ENCODE measurements around the gene RIBC1. TPM values are rescaled to one million over a fixed set of nuclear protein-coding genes. Genes with fewer than 3 reads are reported as not detected.

The RIBC1 gene
- polyA plus RNA-seq, 1 of the 3 experiments (the other 2 are of a cell fraction) = 0.33 TPM

- POLR2A ChIA-PET = no interaction called here
- Histone ChIP-seq H3K9me3 (no peaks in the 10 kb centered on the region), H3K27ac (ENCODE audit: low read depth in 2 of 2, low read length in 1 of 2) (no peak overlapping the region), H3K4me3 (ENCODE audit: low read depth in 2 of 2, low read length in 1 of 2) (no peak overlapping the region), H3F3A (replicated peaks; ENCODE audit: insufficient read depth) (peaks cover 5% of the 10 kb centered on the region), H3K9me2 (no peaks in the 10 kb centered on the region), H3K4me2 (no peak overlapping the region), H3K27me3 (ENCODE audit: insufficient read depth) (no peaks in the 10 kb centered on the region), H3K9ac (no peak overlapping the region), H2AFZ (ENCODE audit: low read depth) (no peak overlapping the region), H3K79me2 (ENCODE audit: insufficient read depth) (no peaks in the 10 kb centered on the region), H3K36me3 (replicated peaks in 1 of 2; ENCODE audit: control insufficient read depth in 1 of 2, insufficient read depth in 2 of 2, low read length in 1 of 2) (peaks cover 18 to 54% of the 10 kb centered on the region in 2 experiments), H4K20me1 (ENCODE audit: insufficient read depth) (no peaks in the 10 kb centered on the region), H3K4me1 (ENCODE audit: control insufficient read depth in 1 of 2, insufficient read depth in 2 of 2, low read depth in 1 of 2, low read length in 1 of 2) (no peaks in the 10 kb centered on the region)
- DNase-seq = no peak
- CTCF ChIA-PET = interaction anchor here (0.6 kb wide), 1 partner anchor 68 kb away, joined by 3 read pairs; no protein-coding TSS in a partner anchor
- TF ChIP-seq USF1 (IDR thresholded peaks at IDR 0.05; ENCODE audit: borderline replicate concordance, low read depth) (no peak), SMC3 (IDR thresholded peaks at IDR 0.05; ENCODE audit: low read depth, low read length) (no peak), JUND (IDR thresholded peaks at IDR 0.05) (no peak), FOXM1 (IDR thresholded peaks at IDR 0.05; ENCODE audit: low read depth) (no peak), REST (IDR thresholded peaks at IDR 0.05; ENCODE audit: low read depth, low read length) (no peak), NFIC (IDR thresholded peaks at IDR 0.05; ENCODE audit: borderline replicate concordance) (no peak), RAD21 (IDR thresholded peaks at IDR 0.05; ENCODE audit: low read length) (no peak), CTCF (IDR thresholded peaks at IDR 0.05) (no peak)
- 92% methylated on average over 2 of the region's 2 CpGs for WGBS (ENCODE audit: low lambda C conversion rate)
Measured at GRCh38 chrX:53377464-53377863, 45.2 kb upstream of the RIBC1 start.

GRCh38 chrX:53379008-53379710, 43.5 kb upstream of the RIBC1 start:
- no peak overlapping the region for H2AFZ ChIP-seq (ENCODE audit: low read depth)
- no peaks in the 10 kb centered on the region for H3K9me3 ChIP-seq
- no peak overlapping the region for H3K9ac ChIP-seq
- ChIA-PET POLR2A (no interaction called here), CTCF (interaction anchor here (1.0 to 1.7 kb wide), 6 partner anchors 10 to 68 kb away, joined by 3 to 6 read pairs (median 3); no protein-coding TSS in a partner anchor)
- DNase-seq = no peak
- H3K4me2 ChIP-seq = no peak overlapping the region
- no peak overlapping the region for H3K27ac ChIP-seq (ENCODE audit: low read depth in 2 of 2, low read length in 1 of 2)
- H3F3A ChIP-seq (replicated peaks; ENCODE audit: insufficient read depth) = peaks cover 3% of the 10 kb centered on the region
- no peaks in the 10 kb centered on the region for H3K9me2 ChIP-seq
- H3K79me2 ChIP-seq (ENCODE audit: insufficient read depth) = no peaks in the 10 kb centered on the region
- H3K4me1 ChIP-seq (ENCODE audit: control insufficient read depth in 1 of 2, insufficient read depth in 2 of 2, low read depth in 1 of 2, low read length in 1 of 2) = peaks cover 0 to 4% of the 10 kb centered on the region in 2 experiments; a peak in 1 of 4 replicates
- H4K20me1 ChIP-seq (ENCODE audit: insufficient read depth) = no peaks in the 10 kb centered on the region
- no peaks in the 10 kb centered on the region for H3K27me3 ChIP-seq (ENCODE audit: insufficient read depth)
- H3K4me3 ChIP-seq (ENCODE audit: low read depth in 2 of 2, low read length in 1 of 2) = no peak overlapping the region
- H3K36me3 ChIP-seq (replicated peaks in 1 of 2; ENCODE audit: control insufficient read depth in 1 of 2, insufficient read depth in 2 of 2, low read length in 1 of 2) = peaks cover 18 to 67% of the 10 kb centered on the region in 2 experiments
- 100% methylated on average over 1 of the region's 3 CpGs for WGBS (ENCODE audit: low lambda C conversion rate)
- TF ChIP-seq RAD21 (IDR thresholded peaks at IDR 0.05; ENCODE audit: low read length) (no peak), EP300 (IDR thresholded peaks at IDR 0.05; ENCODE audit: borderline replicate concordance in 1 of 2, low read depth in 1 of 2, low read length in 1 of 2) (no peak), USF1 (IDR thresholded peaks at IDR 0.05; ENCODE audit: borderline replicate concordance, low read depth) (no peak), REST (IDR thresholded peaks at IDR 0.05; ENCODE audit: low read depth, low read length) (no peak), GABPA (IDR thresholded peaks at IDR 0.05; ENCODE audit: low read depth) (no peak), RFX5 (IDR thresholded peaks at IDR 0.05; ENCODE audit: low read length) (no peak), CTCF (IDR thresholded peaks at IDR 0.05) (no peak)
